ENCODE measurements around the gene TTYH2.
A peak's percentile ranks its signal among the peaks of the same experiment; 100 is the strongest.

DNA sequence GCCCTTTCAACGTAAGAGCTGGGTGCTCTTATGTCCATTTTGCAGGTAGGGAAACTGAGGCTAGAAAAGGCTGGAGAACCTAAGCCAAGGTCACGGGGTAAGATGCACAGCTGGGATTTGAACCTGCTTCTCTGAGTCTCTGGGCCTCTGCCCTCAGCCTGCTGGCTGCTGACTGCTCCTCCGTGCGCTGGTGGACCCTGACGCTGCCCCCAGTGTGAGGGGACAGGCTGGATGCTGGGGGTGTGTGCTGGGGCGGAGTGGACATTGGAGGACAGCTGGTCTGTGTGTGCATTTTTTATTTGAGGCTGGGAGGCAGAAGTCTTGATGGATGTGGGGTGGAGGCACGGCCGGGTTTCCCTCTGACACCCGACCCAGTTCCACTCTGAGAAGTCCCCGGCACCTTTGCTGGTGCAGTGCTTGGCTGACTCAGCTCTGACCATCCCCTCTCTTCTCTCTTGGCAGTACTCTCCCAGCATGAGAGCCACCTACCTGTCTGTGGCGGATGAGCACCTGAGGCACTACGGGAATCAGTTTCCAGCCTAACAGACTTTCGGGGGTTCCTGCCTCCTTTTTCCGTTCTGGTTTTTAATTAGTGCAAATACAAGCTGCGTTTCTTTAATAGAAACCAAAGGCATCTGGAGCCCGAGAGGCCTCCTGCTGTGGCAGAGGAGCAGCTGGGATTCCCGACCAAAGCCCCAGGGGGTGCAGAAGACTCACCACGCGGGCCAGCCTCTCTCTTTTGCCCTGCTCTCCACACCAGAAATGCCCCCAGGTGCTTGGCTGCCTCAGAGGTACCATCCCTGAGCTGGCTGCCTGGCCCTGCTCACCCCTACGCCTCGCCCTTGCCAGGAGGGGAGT, 46.5 kb downstream of the TTYH2 start:
- TF ChIP-seq, protein P1, sequence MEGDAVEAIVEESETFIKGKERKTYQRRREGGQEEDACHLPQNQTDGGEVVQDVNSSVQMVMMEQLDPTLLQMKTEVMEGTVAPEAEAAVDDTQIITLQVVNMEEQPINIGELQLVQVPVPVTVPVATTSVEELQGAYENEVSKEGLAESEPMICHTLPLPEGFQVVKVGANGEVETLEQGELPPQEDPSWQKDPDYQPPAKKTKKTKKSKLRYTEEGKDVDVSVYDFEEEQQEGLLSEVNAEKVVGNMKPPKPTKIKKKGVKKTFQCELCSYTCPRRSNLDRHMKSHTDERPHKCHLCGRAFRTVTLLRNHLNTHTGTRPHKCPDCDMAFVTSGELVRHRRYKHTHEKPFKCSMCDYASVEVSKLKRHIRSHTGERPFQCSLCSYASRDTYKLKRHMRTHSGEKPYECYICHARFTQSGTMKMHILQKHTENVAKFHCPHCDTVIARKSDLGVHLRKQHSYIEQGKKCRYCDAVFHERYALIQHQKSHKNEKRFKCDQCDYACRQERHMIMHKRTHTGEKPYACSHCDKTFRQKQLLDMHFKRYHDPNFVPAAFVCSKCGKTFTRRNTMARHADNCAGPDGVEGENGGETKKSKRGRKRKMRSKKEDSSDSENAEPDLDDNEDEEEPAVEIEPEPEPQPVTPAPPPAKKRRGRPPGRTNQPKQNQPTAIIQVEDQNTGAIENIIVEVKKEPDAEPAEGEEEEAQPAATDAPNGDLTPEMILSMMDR (conservative IDR thresholded peaks at IDR 0.05; ENCODE audit: low read depth in 2 of 2) = peak in 1 of 2 experiments; percentile 37; a peak in 2 of 4 replicates
- TF ChIP-seq EZH2phosphoT487 (IDR thresholded peaks at IDR 0.05; ENCODE audit: unreplicated experiment) (no peak), EZH2 (IDR thresholded peaks at IDR 0.05; ENCODE audit: low read depth, unreplicated experiment) (no peak), REST (IDR thresholded peaks at IDR 0.05; ENCODE audit: unreplicated experiment) (no peak), POLR2AphosphoS5 (IDR thresholded peaks at IDR 0.05; ENCODE audit: low read depth) (no peak), CREB1 (CRISPR knock-in tag; IDR thresholded peaks at IDR 0.05; ENCODE audit: low read depth) (no peak)
